Subcutaneous adipose tissue (tissue), 4 donors: ENCODE results near the gene ELOVL7. TPM values are rescaled to one million over a fixed set of nuclear protein-coding genes. Genes with fewer than 3 reads are reported as not detected.

Experiments used
- CTCF ChIP-seq: fragments of 450-650 bp; IDR thresholded peaks from one replicate; pipeline ENCODE4 v1.5.1; 2016; ENCODE audit warnings: low read depth, mild to moderate bottlenecking, control low read depth, antibody characterized with exemption, moderate library complexity
- total RNA-seq, 4 donors: library from RNA; depleted of rRNA; stranded (reverse); fragments of >200 nt; gene quantifications; one replicate each; pipeline ENCODE4 v1.1.0, GENCODE V29; 2016

ELOVL7 gene
- total RNA-seq, 4 donors from 2014 or later: 3.4 to 14.1 (median 12.0) TPM

GRCh38 chr5:60743511-60744314, 100.4 kb downstream of the ELOVL7 start:
- no peak for TF ChIP-seq CTCF

GRCh38 chr5:60740322-60740721, 103.7 kb downstream of the ELOVL7 start:
- no peak for TF ChIP-seq CTCF

- TF ChIP-seq CTCF: no peak
Observed at GRCh38 chr5:60738933-60739332, 105.1 kb downstream of the ELOVL7 start.

GRCh38 chr5:60738461-60738860, 105.6 kb downstream of the ELOVL7 start:
- no peak for TF ChIP-seq CTCF

- TF ChIP-seq CTCF: no peak
Observed at GRCh38 chr5:60727033-60727679, 116.9 kb downstream of the ELOVL7 start.

- TF ChIP-seq CTCF: no peak
Observed at GRCh38 chr5:60724126-60724525, 119.9 kb downstream of the ELOVL7 start.

GRCh38 chr5:60722416-60722815, 121.7 kb downstream of the ELOVL7 start:
- no peak for TF ChIP-seq CTCF
